OCI-LY3 (cell line): ENCODE measurements around the gene RBMS3.

Experiments
- H2AFZ ChIP-seq: fragments of 200-600, 300-600 bp; shearing (Covaris generic); 2 replicates; pipeline ENCODE4 v1.6.0; 2014; ENCODE audit warnings: antibody characterized with exemption, low read depth, low read length
- H3K27ac ChIP-seq: fragments of 200-600, 300-600 bp; sonication (generic); 2 replicates; pipeline ENCODE4 v1.5.1; 2014; ENCODE audit warnings: mild to moderate bottlenecking, low read length, moderate library complexity, mixed read lengths
- H3K27me3 ChIP-seq: fragments of 200-600, 300-600 bp; sonication (generic); 2 replicates; pipeline ENCODE4 v1.6.1; 2014; ENCODE audit warnings: low read depth, low read length, mixed read lengths
- H3K36me3 ChIP-seq: fragments of 200-600, 300-600 bp; sonication (generic); replicated peaks from 2 replicates; pipeline ENCODE3; 2014; ENCODE audit warnings: low read depth, low read length, mixed read lengths
- H3K4me1 ChIP-seq: fragments of 300-600, 200-600 bp; sonication (generic); 2 replicates; pipeline ENCODE4 v1.6.1; 2014; ENCODE audit warnings: low read length, mixed read lengths
- H3K4me2 ChIP-seq: fragments of 200-600, 300-600 bp; sonication (generic); 2 replicates; pipeline ENCODE4 v1.6.1; 2014; ENCODE audit warnings: low read length, mixed read lengths
- H3K4me3 ChIP-seq: fragments of 300-600, 200-600 bp; sonication (generic); 2 replicates; pipeline ENCODE4 v1.5.1; 2014; ENCODE audit warnings: antibody characterized with exemption, mild to moderate bottlenecking, low read length, moderate library complexity
- H3K79me2 ChIP-seq: fragments of 300-600, 200-600 bp; shearing (Covaris generic); 2 replicates; pipeline ENCODE4 v1.6.1; 2014; ENCODE audit warnings: mild to moderate bottlenecking, low read length, mixed read lengths
- H3K9ac ChIP-seq: fragments of 300-600, 200-600 bp; shearing (Covaris generic); 2 replicates; pipeline ENCODE4 v1.6.0; 2014; ENCODE audit warnings: mild to moderate bottlenecking, low read length, moderate library complexity
- H3K9me3 ChIP-seq: fragments of 200-600, 300-600 bp; shearing (Covaris generic); 2 replicates; pipeline ENCODE4 v1.6.1; 2014; ENCODE audit warnings: low read length, mixed read lengths; ENCODE audit not compliant: insufficient read depth
- H4K20me1 ChIP-seq: fragments of 200-600, 300-600 bp; sonication (generic); 2 replicates; pipeline ENCODE4 v1.6.1; 2016; ENCODE audit warnings: low read length, mixed read lengths; ENCODE audit not compliant: insufficient read depth
- EZH2phosphoT487 ChIP-seq: fragments of 200-600 bp; shearing (Covaris generic); IDR thresholded peaks from 2 replicates; pipeline ENCODE4 v1.6.1; 2018; ENCODE audit warnings: antibody characterized with exemption, mixed run types, low read depth
- TF ChIP-seq, protein P1 (sequence below): fragments of 200-600, 300-600 bp; sonication (generic); IDR thresholded peaks from 2 replicates; pipeline ENCODE4 v1.5.1; 2014; ENCODE audit warnings: antibody characterized with exemption, low read length, low read depth

RBMS3 gene

DNA sequence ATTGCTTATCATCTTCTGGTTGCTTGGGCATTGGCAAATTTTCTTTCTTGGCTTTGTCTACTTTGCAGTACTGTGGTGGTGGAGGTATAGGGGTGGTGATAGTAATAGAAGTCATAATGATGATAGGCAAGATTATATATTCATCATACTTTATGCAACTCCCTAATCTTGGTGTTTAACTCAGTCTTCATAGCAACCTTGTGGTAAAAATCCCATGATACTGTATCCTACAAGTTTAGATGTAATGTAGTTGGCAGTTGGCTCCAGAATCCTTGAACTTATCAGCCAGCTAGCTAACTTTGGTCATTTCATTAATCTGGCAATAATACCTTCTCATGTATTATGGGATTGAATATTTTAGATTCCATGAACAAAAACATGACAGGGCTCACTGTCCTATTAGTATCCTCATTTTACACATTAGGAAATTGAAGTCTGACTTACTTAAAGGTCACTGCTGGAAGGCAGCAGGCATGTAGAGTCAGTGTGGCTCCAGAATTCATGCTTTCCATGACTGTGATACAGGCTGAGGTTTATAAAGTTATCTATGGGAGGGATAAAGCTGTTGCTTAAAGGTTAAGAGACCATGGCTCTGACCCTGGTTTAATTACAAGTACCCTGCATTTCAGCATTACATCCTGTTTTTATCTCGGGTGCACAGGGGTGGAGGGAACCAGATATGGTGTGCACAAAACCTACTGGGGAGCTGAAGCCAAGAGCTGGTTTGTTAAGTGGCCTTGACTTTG is 33.3 kb downstream of the RBMS3 start:
- H3K9ac ChIP-seq: no peak overlapping the region
- TF ChIP-seq EZH2phosphoT487: no peak
- TF ChIP-seq, protein P1, sequence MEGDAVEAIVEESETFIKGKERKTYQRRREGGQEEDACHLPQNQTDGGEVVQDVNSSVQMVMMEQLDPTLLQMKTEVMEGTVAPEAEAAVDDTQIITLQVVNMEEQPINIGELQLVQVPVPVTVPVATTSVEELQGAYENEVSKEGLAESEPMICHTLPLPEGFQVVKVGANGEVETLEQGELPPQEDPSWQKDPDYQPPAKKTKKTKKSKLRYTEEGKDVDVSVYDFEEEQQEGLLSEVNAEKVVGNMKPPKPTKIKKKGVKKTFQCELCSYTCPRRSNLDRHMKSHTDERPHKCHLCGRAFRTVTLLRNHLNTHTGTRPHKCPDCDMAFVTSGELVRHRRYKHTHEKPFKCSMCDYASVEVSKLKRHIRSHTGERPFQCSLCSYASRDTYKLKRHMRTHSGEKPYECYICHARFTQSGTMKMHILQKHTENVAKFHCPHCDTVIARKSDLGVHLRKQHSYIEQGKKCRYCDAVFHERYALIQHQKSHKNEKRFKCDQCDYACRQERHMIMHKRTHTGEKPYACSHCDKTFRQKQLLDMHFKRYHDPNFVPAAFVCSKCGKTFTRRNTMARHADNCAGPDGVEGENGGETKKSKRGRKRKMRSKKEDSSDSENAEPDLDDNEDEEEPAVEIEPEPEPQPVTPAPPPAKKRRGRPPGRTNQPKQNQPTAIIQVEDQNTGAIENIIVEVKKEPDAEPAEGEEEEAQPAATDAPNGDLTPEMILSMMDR: no peak
- peaks cover 10% of the 10 kb centered on the region for H3K4me1 ChIP-seq
- H3K79me2 ChIP-seq: no peaks in the 10 kb centered on the region
- no peak overlapping the region for H3K27ac ChIP-seq
- H3K4me2 ChIP-seq: no peak overlapping the region
- H4K20me1 ChIP-seq: no peaks in the 10 kb centered on the region
- H2AFZ ChIP-seq: no peak overlapping the region
- no peaks in the 10 kb centered on the region for H3K36me3 ChIP-seq
- no peaks in the 10 kb centered on the region for H3K9me3 ChIP-seq
- no peak overlapping the region for H3K4me3 ChIP-seq
- H3K27me3 ChIP-seq: peaks cover 5% of the 10 kb centered on the region; the same call in 1 of the 2 replicates

DNA sequence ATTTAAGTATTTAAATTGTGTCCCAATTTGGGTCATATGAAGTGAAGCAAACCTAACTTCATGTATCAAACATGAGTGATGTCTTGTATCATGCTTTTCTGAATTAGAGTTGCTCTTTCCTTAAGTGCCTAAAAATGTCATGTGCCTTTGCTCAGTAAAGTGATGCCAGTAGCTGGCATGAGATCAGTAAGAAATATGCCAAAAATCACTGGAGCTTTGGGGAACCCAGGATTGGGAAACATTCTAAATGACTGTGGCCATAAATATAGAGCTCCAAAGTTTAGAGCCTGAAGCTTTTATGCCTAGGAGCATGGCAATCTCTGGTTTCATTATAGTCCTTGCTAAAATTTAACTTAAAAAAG is 33.8 kb downstream of the RBMS3 start:
- no peaks in the 10 kb centered on the region for H3K36me3 ChIP-seq
- TF ChIP-seq, protein P1: no peak
- no peak for TF ChIP-seq EZH2phosphoT487
- peaks cover 5% of the 10 kb centered on the region; the same call in 1 of the 2 replicates for H3K27me3 ChIP-seq
- no peak overlapping the region for H3K9ac ChIP-seq
- no peaks in the 10 kb centered on the region for H3K9me3 ChIP-seq
- no peaks in the 10 kb centered on the region for H4K20me1 ChIP-seq
- H3K4me1 ChIP-seq: peaks cover 14% of the 10 kb centered on the region
- no peak overlapping the region for H3K4me3 ChIP-seq
- no peak overlapping the region for H2AFZ ChIP-seq
- no peak overlapping the region for H3K27ac ChIP-seq
- no peak overlapping the region for H3K4me2 ChIP-seq
- no peaks in the 10 kb centered on the region for H3K79me2 ChIP-seq

DNA sequence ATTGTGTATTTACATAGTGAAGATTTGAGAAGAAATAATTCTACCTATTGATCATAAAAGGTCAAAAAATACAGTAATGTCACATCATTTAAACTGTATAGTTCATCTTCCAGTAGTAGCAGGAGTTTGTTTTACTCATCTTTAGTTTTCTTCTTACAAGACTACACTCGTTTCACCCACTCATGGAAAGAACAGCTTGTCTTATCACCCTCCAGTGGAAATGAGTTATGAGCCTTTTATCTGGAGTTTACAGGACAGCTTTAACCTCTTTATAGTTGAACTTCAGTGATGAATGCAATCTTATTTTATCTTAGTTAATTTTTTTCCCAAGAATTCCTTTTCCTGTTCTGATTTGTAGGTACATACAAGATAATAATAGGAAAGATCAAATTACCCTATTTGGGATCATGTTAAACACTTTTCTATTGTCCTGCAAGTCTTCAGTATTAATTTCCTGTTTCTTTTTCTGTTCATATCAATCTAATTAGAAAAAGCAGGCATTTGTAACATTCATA is 36.8 kb downstream of the RBMS3 start:
- Histone ChIP-seq H3K27ac (no peak overlapping the region), H3K4me1 (peaks cover 21% of the 10 kb centered on the region), H3K27me3 (peaks cover 10% of the 10 kb centered on the region; the same call in 1 of the 2 replicates), H3K79me2 (no peaks in the 10 kb centered on the region), H3K36me3 (no peaks in the 10 kb centered on the region), H3K9me3 (no peaks in the 10 kb centered on the region), H4K20me1 (no peaks in the 10 kb centered on the region), H2AFZ (no peak overlapping the region), H3K9ac (no peak overlapping the region), H3K4me2 (no peak overlapping the region), H3K4me3 (no peak overlapping the region)
- TF ChIP-seq EZH2phosphoT487: no peak
- TF ChIP-seq, protein P1: no peak

DNA sequence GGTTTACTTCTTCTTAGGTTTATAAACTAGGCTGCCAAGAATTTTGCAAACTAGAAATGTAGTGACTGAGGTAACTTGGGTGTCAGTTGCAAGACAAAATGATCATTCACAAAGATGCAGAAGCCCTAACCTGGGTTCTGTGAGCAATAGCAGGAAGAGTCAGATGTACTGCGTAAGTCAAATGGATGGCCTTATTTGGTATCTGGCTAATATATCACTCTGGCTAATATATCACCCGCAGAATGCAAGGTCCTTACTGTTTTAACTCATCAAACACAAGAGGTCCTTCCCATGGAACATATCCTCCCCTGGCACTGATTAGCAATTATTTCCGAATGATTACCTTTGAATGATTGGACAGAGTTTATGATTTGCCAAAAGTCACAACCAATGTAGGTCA is 37.4 kb downstream of the RBMS3 start:
- H3K27me3 ChIP-seq: peaks cover 10% of the 10 kb centered on the region; the same call in 1 of the 2 replicates
- H3K9ac ChIP-seq: no peak overlapping the region
- no peak overlapping the region for H3K27ac ChIP-seq
- H3K4me3 ChIP-seq: no peak overlapping the region
- TF ChIP-seq, protein P1: no peak
- no peak for TF ChIP-seq EZH2phosphoT487
- H3K9me3 ChIP-seq: no peaks in the 10 kb centered on the region
- H3K79me2 ChIP-seq: no peaks in the 10 kb centered on the region
- H3K4me1 ChIP-seq: peaks cover 21% of the 10 kb centered on the region
- no peaks in the 10 kb centered on the region for H3K36me3 ChIP-seq
- H3K4me2 ChIP-seq: no peak overlapping the region
- no peaks in the 10 kb centered on the region for H4K20me1 ChIP-seq
- H2AFZ ChIP-seq: no peak overlapping the region
